CD14-positive monocyte (primary cell): Measurements from ENCODE around the gene CASP10. TPM values are rescaled to one million over a fixed set of nuclear protein-coding genes. Genes with fewer than 3 reads are reported as not detected.
A peak's percentile ranks its signal among the peaks of the same experiment; 100 is the strongest.

ENCODE experiments used
- DNase-seq, 3 donors: peaks; one replicate each; pipeline ENCODE4 v3.0.0-alpha.2; 2011 to 2022
- H2AFZ ChIP-seq: 2 replicates; pipeline ENCODE4 v1.6.0; 2012; ENCODE audit warnings: mild to moderate bottlenecking, low read depth, low read length, inconsistent platforms; ENCODE audit not compliant: insufficient read depth, poor library complexity, severe bottlenecking
- H3K27ac ChIP-seq, 2 donors: 1 replicate in 1 of 2; 2 replicates in 1 of 2; pipeline ENCODE4 v1.5.1; 2012 to 2013; ENCODE audit warnings: low read length in 2 of 2, control low read depth in 1 of 2, inconsistent platforms in 1 of 2, low read depth in 1 of 2, mild to moderate bottlenecking in 1 of 2
- H3K27me3 ChIP-seq, 2 donors: one replicate each; pipeline versions ENCODE4 v1.6.0 to v1.6.1; 2011 to 2013; ENCODE audit warnings: low read length in 2 of 2; ENCODE audit not compliant: control insufficient read depth in 2 of 2, insufficient read depth in 2 of 2
- H3K36me3 ChIP-seq, 2 donors: replicated peaks in 1 of 2; 1 replicate in 1 of 2; 2 replicates in 1 of 2; pipeline versions ENCODE4 v1.5.1 to v1.6.1; 2012 to 2013; ENCODE audit warnings: low read length in 2 of 2, control low read depth in 1 of 2, inconsistent platforms in 1 of 2, mild to moderate bottlenecking in 1 of 2; ENCODE audit not compliant: insufficient read depth in 2 of 2, control insufficient read depth in 1 of 2
- H3K4me1 ChIP-seq, 2 donors: 1 replicate in 1 of 2; 2 replicates in 1 of 2; pipeline versions ENCODE4 v1.5.1 to v1.6.1; 2012 to 2013; ENCODE audit warnings: low read length in 2 of 2, control low read depth in 1 of 2, inconsistent platforms in 1 of 2, mild to moderate bottlenecking in 1 of 2, moderate library complexity in 1 of 2; ENCODE audit not compliant: insufficient read depth in 2 of 2, control insufficient read depth in 1 of 2
- H3K4me2 ChIP-seq: replicated peaks from 2 replicates; pipeline ENCODE3; 2012; ENCODE audit warnings: low read length, moderate library complexity, mild to moderate bottlenecking; ENCODE audit not compliant: poor library complexity, severe bottlenecking; ENCODE audit errors: extremely low read depth
- H3K4me3 ChIP-seq, 3 experiments: fragments of 200-600 bp in 1 of 3; sonication (generic) in 1 of 3; replicated peaks in 1 of 3; 1 replicate in 2 of 3; 2 replicates in 1 of 3; pipeline ENCODE4 v1.5.1; 2011 to 2013; ENCODE audit warnings: low read length in 3 of 3, mild to moderate bottlenecking in 3 of 3, control low read depth in 2 of 3, low read depth in 2 of 3, inconsistent platforms in 1 of 3, moderate library complexity in 1 of 3
- H3K79me2 ChIP-seq: 2 replicates; pipeline ENCODE4 v1.6.0; 2012; ENCODE audit warnings: mild to moderate bottlenecking, control low read depth, inconsistent platforms, low read length, moderate library complexity; ENCODE audit not compliant: insufficient read depth
- H3K9ac ChIP-seq: 2 replicates; pipeline ENCODE4 v1.6.0; 2017; ENCODE audit warnings: low read length, mild to moderate bottlenecking; ENCODE audit not compliant: insufficient read depth, poor library complexity, severe bottlenecking
- H3K9me3 ChIP-seq, 2 donors: replicated peaks in 1 of 2; 1 replicate in 1 of 2; 2 replicates in 1 of 2; pipeline versions ENCODE4 v1.5.1 to v1.6.1; 2012 to 2013; ENCODE audit warnings: low read length in 2 of 2, control low read depth in 1 of 2; ENCODE audit not compliant: control insufficient read depth in 1 of 2, insufficient read depth in 1 of 2
- H4K20me1 ChIP-seq: 2 replicates; pipeline ENCODE4 v1.6.0; 2012; ENCODE audit warnings: mild to moderate bottlenecking, low read length, control low read depth, moderate library complexity; ENCODE audit not compliant: insufficient read depth
- H3K27ac Mint-ChIP-seq, 7 donors: one replicate each; pipeline ENCODE4 v1.8.0; 2020; ENCODE audit warnings: mild to moderate bottlenecking in 7 of 7, mixed read lengths in 7 of 7, moderate library complexity in 6 of 7, inconsistent platforms in 2 of 7
- H3K27me3 Mint-ChIP-seq, 3 donors: one replicate each; pipeline ENCODE4 v1.8.0; 2021 to 2022; ENCODE audit warnings: low read depth in 3 of 3, mild to moderate bottlenecking in 3 of 3, mixed read lengths in 3 of 3, moderate library complexity in 3 of 3, inconsistent platforms in 1 of 3
- H3K36me3 Mint-ChIP-seq, 2 donors: one replicate each; pipeline ENCODE4 v1.8.0; 2020; ENCODE audit warnings: mixed read lengths in 2 of 2, inconsistent platforms in 1 of 2, mild to moderate bottlenecking in 1 of 2
- H3K4me1 Mint-ChIP-seq: one replicate; pipeline ENCODE4 v1.8.0; 2020; ENCODE audit warnings: mild to moderate bottlenecking, mixed read lengths
- H3K4me3 Mint-ChIP-seq, 2 donors: one replicate each; pipeline ENCODE4 v1.8.0; 2020; ENCODE audit warnings: mild to moderate bottlenecking in 2 of 2, mixed read lengths in 2 of 2, moderate library complexity in 1 of 2
- H3K9me3 Mint-ChIP-seq, 7 donors: one replicate each; pipeline ENCODE4 v1.8.0; 2020 to 2022; ENCODE audit warnings: mixed read lengths in 7 of 7, mild to moderate bottlenecking in 6 of 7, moderate library complexity in 6 of 7, inconsistent platforms in 2 of 7
- CTCF ChIP-seq: fragments of 200-600 bp; IDR thresholded peaks from one replicate; pipeline ENCODE4 v1.8.0; 2022; ENCODE audit warnings: antibody characterized with exemption, mild to moderate bottlenecking
- WGBS: methylation state at CpG from one replicate; pipeline ENCODE4 v1.1.5; 2013; ENCODE audit warnings: missing lambda C conversion rate; ENCODE audit not compliant: insufficient coverage; 5-methylcytosine and 5-hydroxymethylcytosine counted together
- intact Hi-C, 2 donors: fragments of 100-400 bp; cut with micrococcal nuclease; formaldehyde crosslinking; loops; one replicate each; pipeline versions ENCODE4 v1.15.0 to v1.15.1; 2023
- polyA plus RNA-seq, 3 donors: library from polyadenylated mRNA; depleted of rRNA in 1 of 3; unstranded in 2 of 3; stranded (reverse) in 1 of 3; fragments of 300-500 nt in 2 of 3; fragments of >200 nt in 1 of 3; fragmentation: Illumina TruSeq in 2 of 3; gene quantifications; 1 replicate in 2 of 3; 2 replicates in 1 of 3; pipeline ENCODE4 v1.2.3, GENCODE V29; 2012 to 2021

Gene CASP10
- polyA plus RNA-seq, 3 donors: 17.7 to 23.3 (median 18.9) TPM

DNA sequence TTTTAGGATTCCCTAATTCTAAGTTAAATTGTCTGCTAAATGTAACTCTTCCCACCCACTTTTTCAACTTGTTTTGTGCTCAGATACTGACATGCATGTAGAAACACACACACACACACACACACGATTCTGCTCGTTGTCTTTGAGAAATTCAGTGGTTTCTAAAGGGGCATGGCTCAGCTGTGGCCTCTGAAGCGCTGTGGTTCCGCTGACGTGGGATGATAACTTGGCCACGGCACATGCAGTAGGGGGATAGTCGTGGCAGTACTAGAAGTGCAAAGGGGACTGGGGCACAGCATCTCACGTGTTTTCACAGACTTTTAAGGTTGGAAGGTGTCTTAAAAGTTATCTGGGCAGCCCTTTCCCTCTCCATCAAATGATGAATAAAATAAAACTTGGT is 18.4 kb downstream of the CASP10 start:
- Histone ChIP-seq H4K20me1 (peaks cover 20% of the 10 kb centered on the region), H3K9me3 (no peaks in the 10 kb centered on the region), H2AFZ (no peak overlapping the region), H3K27ac (no peak overlapping the region), H3K27me3 (no peaks in the 10 kb centered on the region), H3K79me2 (peaks cover 12% of the 10 kb centered on the region), H3K4me1 (peaks cover 8 to 15% of the 10 kb centered on the region in 2 donors), H3K4me2 (no peak overlapping the region), H3K36me3 (peaks cover 57 to 81% of the 10 kb centered on the region in 2 donors), H3K9ac (no peak overlapping the region), H3K4me3 (no peak overlapping the region)
- Mint-ChIP-seq H3K27ac (peak overlapping the region in 1 of 7 donors; percentile 40), H3K27me3 (peaks cover 0 to 3% (median 0%) of the 10 kb centered on the region in 3 donors), H3K9me3 (no peaks in the 10 kb centered on the region), H3K36me3 (peaks cover 61 to 84% of the 10 kb centered on the region in 2 donors), H3K4me3 (no peak overlapping the region), H3K4me1 (peaks cover 16% of the 10 kb centered on the region)
- WGBS: 92% methylated on average over 4 of the region's 8 CpGs
- intact Hi-C loops: no loop called here
- TF ChIP-seq CTCF: no peak
- DNase-seq: no peak

DNA sequence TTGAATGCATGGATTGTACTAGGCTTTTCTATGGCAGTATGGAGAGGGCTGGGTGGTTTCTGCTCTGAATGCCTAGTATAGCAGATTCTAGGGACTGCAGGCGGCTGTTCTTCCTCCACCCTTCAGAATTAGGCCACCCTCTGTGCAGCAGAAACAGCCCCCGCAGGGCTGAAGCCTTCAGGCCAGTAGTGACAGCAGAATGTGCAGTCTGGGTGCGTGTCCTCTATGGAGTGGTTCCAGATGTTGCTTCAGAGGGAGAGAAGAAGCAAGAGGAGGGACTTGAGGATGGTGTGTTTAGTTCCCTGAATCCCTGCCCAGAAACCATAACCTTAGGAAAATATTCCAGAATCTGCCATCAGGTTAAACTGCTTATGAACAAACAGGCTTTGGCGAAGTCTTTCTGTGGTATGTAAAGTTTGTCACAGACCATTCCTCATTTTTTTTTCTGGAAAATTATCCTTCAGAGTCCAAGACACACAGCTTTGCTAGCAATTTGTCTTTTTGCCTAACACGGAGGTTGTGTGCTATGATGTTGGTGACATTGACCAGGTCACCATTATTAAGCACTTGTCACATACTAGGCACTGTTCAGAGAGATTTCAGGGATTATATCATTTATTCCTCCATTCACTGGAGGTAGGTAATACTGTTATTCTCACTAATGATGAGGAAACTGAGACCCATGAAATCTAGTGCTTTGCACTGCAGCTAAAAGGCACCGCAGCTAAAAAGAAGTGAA is 21.1 kb downstream of the CASP10 start:
- Histone ChIP-seq H3K4me1 (peaks cover 18 to 20% of the 10 kb centered on the region in 2 donors), H2AFZ (no peak overlapping the region), H4K20me1 (peaks cover 12% of the 10 kb centered on the region), H3K27ac (no peak overlapping the region), H3K4me3 (no peak overlapping the region), H3K9ac (no peak overlapping the region), H3K36me3 (peaks cover 46 to 62% of the 10 kb centered on the region in 2 donors), H3K4me2 (no peak overlapping the region), H3K9me3 (no peaks in the 10 kb centered on the region), H3K79me2 (no peaks in the 10 kb centered on the region), H3K27me3 (no peaks in the 10 kb centered on the region)
- DNase-seq: no peak
- Mint-ChIP-seq H3K4me3 (no peak overlapping the region), H3K9me3 (no peaks in the 10 kb centered on the region), H3K4me1 (peaks cover 26% of the 10 kb centered on the region), H3K36me3 (peaks cover 57 to 76% of the 10 kb centered on the region in 2 donors), H3K27me3 (peaks cover 0 to 6% (median 0%) of the 10 kb centered on the region in 3 donors), H3K27ac (no peak overlapping the region)
- 100% methylated on average over 1 of the region's 6 CpGs for WGBS
- no peak for TF ChIP-seq CTCF
- intact Hi-C loops: no loop called here
